GM19025 (cell line): ENCODE measurements around the gene PSMB11.

ENCODE experiments used
- ATAC-seq: cut with Tn5 transposase; IDR thresholded peaks from one replicate; pipeline ENCODE4 v1.9.1; 2021; ENCODE audit warnings: mild to moderate bottlenecking, low read depth, moderate library complexity; ENCODE audit not compliant: unreplicated experiment

PSMB11 gene

DNA sequence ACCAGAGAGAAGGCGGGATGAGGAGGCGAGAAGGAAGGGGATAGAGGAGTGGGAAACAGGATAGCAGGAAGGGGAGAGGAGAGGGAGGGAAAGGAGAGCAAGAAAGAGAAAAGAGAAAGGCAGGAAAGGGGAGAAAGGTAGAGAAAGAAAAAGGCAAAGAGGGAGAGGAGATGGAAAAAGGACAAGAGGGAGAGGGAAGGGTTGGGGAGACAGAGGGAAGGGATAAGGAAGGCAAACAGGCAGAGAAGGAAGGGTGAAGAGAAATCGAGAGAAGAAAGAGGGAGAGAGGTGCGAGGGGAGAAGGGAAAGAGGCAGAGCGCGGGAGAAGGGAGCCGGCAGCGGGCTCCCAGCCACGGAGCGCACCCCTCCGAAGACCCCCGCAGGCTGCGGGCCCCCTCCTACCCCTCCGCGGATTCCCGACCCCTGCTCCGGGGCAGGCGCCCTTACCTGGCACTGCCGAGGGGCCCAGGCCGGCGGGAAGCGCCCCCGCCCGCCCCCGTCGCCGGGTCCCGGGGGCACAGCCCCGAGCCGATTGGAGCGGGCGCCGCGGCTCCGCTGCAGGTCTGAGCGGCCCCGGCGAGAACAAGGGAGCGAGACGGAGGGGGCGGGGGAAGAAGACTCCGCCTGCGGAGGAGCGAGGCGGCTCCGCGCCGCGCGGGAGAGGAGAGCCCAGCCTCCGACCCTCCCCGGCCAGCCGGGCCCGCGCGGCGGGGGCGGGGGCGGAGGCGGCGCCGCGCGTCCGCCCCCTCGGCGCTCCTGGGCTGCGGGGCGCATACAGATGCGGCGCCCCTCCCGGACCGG lies 15.1 kb downstream of the PSMB11 start, which contains the start of gene CDH24:
Gene CDH24 (minus strand): TSS at position 565 of the 801 bp plus-strand sequence. CDS start 1,787 bp downstream, outside the sequence.
- peak; percentile 57 for ATAC-seq

DNA sequence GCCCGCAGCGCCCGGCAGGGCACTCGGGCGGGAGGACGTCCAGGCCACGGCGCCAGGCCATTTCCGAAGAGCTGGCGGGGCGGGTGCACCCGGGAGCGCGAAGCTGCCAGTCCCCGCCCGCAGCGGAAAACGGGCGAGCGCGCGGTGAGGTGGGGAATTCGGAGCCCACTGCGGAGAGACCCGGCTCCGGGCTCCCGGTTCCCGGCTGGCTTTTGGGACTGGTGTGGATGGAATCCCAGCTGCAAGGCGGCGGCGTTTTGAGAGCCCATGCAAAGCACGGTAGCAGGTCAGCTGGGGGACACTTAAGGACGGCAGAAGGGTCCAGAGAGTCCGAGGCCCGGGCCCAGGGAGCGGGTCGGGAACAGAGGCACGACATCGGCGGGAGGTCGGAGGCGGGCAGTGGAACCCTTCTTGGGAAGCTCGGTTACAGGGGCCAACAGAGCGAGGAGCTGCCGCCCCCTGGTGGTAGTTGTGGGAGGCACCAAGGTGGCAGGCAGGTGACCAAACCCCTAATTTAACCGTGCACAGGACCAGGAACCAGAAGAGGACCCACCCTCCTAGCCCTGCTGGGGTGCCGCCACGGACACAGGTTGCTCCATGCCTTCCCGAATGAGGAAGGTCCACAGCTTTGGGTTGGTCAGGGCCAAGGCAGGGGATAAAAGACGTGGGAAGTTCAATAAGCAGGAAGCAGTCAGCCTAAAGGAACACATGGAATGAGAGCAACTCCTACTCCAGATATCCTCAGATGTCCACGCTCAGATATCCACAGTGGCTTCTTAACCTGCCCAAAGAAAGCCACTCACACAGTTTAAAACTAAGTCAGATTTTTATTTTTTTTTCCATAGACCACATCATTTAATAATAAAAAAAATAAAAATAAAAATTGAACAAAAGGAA lies 16.0 kb downstream of the PSMB11 start:
- ATAC-seq: peak; percentile 45

DNA sequence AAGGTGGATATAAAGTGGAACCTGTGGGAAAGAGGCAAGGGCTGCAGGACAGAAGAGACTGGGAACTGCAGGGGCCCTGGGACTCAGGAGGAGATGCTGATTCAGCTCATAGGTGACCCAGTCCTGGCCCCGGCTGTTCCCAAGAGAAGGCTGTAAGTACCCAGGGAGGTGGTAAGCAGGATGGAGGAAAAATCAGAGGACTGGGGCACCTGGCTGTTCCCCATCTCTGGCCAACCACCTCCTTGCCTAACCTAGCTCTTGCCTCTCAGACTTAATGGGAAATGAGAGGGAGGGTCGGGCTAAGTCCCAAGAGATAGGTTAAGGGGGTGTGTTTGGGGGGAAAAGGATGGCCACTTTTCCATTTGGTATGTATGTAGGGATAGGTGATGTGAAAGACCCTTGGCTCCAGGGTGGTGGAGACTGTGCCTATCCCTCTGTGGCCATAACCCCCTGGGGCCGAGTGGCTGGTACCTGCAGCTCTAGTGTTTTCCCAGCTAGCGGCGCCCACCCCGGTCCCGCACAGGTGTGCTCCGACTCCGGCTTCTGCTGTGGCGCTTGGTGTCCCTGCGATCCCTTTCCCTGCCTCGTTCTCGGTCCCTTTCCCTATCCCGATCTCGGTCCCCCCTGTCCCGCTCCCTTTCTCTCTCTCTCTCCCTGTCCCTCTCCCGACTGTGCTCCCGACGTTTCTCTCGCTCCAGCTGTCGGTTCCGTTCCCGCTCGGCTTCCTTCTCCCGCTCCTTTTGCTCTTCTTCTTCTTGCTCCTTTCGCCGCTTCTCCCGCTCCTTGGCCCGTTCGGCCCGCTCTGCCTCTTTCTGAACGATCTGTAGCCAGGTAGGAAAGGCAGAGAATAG lies 16.9 kb downstream of the PSMB11 start:
- ATAC-seq: no peak

DNA sequence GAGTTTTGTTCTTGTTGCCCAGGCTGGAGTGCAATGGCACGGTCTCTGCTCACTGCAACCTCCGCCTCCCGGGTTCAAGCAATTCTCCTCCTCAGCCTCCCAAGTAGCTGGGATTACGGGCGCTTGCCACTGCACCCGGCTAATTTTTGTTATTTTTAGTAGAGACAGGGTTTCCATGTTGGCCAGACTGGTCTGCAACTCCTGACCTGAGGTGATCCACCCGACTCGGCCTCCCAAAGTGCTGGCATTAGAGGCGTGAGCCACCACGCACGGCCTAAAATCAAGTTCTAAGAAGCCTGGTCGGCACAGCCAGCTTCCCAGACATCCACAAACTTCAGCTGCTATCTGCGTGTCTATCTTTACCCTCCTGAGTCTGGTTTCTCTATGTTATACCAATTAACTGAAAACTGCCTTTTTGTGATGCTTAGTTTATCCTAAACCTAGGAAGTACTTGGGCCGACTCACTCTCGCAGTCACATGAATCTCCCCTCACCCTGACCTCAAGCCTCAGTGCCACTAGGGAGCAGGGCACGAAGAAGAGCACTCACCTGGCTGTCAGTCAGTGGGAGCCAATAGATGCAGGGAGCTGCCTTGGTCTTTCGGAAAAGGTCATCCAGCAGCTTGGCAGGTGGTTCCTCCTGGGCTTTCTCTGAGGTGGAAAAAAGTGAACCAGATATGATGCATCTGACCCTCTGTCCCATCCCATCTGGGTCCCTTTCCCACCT lies 18.7 kb downstream of the PSMB11 start:
- no peak for ATAC-seq

DNA sequence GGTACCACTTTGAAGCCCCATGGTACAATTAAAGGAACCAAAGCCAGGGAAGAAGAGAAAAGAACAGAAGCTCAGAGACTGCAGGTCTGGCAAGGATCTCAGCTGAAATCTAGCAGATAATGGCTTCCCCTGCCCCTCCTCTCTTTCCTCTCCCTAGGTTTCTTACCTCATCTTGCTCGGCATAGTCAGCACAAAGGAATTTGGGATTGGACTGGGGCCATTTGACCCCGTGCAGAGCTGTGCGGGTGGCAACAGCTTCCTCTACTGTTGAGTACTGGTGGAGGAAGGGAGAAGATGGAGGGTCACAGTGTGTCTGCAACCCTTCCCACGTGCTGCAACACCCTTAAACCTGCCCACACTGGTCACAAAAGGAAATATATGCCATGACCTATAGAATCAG lies 20.0 kb downstream of the PSMB11 start:
- no peak for ATAC-seq

DNA sequence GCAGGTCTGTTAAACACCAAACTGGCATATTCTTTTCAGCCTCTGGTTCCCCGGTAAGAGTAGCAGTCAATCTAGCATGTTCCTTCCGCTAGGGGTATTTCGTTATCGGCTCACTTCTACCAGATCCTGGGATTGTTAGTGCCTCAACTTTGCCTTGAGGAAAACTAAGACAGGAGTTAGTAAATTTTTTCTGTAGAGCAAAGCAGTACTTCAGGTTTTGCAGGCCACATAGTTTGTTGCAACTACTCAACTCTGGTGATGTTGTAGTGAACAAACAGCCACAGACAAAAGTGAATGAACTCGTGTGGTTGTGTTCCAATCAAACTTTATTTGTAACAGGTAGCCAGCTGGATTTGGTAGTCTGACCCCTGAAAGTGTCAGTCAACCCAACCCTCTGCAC lies 21.6 kb downstream of the PSMB11 start:
- no peak for ATAC-seq

DNA sequence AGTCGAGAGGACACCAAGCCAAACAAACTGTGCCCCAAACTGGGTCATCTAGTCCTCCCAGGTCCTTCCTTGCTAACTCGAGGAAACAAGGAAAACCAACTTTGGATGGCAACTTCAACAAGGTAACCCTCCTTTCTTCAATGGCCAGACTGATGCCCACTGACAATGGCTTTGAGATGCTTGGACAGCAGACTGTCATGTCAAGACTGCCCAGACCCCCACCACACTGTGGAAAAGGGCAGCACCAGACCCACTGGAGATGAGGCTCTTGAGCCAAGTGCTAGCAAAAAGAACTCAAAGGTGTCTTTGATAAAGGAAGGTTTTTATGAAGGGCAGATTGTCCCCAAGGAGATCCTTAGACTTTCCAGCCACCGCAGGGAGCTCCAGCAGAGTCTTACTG lies 24.4 kb downstream of the PSMB11 start:
- no peak for ATAC-seq

DNA sequence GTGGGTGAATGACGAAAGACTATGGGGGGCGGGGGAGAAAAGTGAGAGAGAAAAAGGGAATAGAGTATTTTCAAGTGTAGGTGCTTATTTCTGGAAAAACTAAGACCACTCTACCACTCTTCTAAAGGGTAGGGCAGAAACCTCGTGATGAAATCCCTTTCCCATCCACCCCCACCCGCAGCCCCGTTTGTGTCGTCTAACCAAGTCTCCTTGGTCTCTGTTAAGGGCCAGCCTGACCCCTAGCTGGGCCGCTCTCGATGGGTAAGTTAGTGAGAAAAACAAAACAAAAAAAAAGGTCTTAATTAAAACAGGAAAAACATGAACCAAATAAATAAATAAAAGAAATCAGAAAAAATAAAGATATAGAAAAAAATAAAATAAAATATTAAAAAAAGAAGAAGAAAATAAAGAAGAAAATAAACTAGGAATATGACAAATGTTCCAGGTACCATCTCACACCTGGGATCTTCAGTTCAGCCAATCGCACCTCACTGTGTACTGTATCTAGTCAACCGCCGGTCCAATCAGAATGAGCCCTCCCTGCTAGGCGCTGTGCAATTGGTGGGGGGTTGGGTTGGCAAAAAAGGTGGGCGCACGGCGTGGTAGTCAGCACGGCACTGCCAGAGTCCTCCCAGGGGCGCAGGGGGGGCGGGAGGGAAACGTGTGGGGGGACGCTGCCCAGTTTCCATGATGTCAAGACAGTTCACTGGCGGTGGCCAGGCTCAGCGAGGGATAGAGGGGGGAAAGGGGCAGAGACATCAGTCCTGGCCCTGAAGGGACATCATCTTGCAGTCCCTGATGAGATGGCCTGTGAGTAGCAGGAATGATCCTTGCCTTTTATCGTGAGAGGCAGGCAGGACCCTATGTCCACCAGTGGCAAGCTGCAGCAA lies 25.1 kb downstream of the PSMB11 start:
- ATAC-seq: no peak

DNA sequence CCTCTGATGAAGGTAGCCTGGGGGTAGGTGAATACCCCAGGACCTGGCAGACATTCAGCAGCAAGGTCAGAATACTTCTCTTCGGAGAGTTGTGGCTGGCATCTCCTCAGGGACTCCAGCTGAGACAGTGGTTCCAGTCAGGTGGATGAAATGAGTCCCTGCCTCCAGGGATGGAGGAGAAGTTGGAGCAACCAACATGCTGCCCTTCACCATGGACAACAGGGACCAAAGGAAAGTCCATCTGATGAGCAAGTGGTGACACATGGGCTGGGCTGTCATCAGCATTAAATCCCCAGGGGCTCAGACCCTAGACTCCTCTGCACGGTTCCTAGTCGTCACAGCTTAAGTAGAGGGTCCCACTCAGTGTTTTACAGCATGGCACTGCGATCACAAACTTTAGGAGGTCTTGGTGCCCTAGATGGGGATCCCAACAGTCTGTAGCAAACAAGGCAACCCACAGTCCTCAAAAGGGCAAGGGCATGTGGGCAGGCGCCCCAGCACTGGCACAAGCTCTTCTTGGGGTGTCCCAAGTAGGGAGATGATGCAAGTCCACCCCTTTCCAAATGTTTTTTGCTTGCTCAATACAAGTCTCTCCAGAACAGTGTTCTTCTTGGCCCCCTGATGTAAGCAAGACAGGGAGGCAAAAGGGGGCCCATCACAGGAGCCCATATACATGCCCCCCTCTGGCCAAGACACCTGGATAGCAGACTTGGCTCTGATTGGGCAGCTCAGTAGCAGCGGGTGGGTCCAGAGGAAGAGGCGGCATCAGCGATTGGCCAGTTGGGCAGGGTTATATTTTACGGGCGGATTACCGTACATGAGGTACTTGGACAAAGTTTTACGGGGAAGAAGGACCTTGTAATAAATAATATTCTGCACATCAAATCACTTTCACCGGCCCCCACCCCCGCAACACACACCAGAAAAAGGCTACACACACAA lies 26.1 kb downstream of the PSMB11 start:
- ATAC-seq: no peak

DNA sequence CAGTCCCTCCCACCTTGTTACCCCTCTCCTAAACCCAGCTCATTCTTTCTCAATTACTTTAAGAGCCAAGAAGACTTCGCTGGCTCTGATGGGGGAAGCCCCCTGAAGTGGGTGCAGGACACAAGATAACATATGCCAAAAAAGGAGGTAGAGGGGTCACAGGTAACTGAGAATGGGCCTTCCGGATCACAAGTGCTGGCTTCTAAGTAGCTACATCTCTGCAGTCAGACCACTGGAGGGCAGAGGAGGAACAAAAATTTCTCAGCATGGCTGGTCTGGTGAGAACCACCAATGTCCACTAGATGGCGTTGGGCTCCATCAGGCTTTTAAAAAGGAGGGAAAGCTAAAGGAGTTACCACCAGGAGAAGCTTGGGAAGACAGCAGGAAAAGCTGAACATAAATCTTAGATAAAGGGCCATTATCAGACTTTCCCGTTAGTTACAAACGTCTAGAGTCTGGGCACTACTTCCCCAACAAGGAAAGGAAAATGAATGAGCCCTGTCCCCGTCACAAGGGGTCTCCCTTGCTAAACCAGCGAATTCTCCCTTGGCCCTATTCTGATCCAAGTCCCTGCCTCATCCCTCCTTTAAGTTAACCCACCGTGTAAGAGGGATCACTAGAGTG lies 26.9 kb downstream of the PSMB11 start:
- no peak for ATAC-seq

DNA sequence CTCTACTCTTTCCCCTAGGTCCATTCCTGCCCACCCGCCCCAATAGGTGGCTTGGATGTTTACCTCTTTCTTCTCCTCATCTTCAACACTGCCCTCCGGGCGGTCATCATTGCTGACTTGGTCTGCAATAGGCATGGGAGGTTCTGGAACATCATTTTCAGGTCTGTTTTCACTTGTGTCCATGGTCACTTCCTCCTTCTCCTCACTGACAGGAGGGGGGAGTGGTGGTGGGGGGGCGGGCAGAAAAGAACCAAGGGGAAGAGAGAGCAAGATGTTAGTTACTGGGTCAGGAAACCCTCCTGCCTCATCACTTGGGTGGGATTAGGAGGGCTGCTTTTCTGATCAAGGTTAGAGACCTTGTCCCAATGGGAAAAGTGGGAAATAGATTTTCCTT lies 27.4 kb downstream of the PSMB11 start:
- no peak for ATAC-seq

DNA sequence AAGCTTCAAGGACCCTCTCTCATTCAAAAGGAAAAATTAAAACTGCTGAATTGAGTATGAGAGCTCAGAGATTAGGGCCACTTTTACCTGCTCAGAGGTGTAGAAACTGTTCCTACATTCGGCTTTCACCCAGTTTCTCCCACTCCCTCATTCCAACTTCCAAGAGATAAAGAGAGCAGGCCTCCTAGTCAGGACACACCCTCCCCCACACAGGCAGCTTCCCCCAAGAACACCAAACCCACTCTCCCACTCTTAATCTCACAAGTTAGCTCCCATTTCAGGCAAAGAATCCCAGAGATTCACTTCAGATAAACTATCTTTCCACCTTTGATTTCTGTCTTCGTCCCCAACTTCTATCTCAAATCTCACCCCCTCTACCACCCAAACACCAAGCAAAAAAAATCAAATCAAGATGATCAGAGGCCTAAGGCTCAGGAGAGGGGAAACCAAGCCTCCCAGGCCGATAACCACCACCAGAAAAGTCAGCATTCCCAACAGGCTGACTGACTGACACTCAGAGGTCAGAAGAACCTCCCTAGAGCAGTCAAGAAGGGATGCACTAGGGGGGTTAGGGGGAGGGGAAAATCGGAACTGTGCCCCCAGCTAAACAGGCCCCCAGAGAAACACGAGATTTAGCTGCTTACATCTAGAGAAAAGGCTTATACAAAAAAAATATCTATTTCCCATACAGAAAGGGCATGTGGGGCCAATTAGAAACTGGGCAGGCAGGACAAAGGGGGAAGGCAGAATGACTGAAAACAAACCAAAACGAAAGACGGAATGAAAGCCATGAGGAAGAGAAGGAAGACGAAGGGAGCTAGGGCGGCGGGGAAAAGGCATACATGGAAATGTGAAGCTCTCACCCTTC lies 28.5 kb downstream of the PSMB11 start:
- ATAC-seq: no peak

DNA sequence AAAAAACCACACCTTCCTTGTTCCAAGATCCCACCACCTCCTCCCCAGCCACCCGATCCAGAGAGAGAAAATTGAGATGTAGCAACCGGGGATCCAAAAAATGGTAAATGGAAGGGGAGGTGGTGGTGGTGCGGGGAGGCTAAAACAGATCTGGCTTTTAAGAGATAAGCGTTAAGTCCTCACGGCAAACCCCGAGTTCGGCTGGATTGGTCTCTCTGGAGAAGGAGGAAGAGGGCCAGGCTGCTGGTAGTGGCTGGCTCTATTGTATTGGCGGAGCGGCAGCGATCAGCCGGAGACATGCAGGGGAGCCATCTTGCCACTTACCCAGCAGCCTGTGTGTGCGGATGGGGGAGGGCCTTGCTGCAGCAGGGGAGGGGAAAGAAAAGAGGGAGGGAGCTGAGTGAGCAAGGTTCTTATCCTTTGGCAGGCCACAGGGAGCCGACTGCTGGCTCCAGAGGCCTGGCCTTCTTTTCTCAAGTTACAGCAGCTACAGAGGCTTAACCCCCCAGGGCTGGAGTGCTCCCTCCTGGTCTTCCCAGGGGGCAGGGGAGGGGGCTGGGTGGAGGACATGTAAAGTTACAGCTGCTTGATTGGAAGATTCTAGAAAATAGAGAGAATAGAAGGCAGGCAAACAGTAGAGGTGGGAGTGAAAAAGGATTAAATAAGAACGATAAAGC lies 29.4 kb downstream of the PSMB11 start:
- peak; percentile 91 for ATAC-seq

DNA sequence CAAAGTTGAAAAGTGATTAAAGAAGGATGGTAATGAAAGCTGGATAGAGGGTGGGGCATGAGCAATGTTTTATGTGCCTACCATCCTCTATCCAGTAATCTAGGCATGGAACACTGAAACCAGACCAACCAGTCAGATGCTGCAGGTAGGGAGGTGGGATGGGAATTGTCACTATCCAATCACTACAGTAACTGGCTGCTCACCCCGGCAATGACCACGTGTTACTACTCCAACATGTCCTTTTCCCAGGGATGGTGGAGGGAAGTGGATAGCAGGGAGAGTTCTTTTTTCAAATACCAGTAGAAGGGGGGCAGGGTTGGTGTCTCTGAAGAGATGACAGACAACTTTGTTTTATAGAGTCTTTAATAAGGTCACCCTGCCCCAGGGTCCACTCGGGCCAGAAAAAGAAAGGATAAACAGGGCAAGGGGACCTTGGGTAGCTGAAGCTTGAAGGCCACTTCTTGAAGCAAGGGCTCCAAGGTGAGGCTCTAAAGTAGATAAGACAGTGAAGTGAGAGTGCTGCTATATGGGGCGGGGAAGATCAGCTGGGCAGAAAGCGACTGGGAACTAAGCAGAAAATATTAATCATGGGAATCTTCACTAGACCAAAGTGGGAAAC lies 30.0 kb downstream of the PSMB11 start:
- no peak for ATAC-seq

DNA sequence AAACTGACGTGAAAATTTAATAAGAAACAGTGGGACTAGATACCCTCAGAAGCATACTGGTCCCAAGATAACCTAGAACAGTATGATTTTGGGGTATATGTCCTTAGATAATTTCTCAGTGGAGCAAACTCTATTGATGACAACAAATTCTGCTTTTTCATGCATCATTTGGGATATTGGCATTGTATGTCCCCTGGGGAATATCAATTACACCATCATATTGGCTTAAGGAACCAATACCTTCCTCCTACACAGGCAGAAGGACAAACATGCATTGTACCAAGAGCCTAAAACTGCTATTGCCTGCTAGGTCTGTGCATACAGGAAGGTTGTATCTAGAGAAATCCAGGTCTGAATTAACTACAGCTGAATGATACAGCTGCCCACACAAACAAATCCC lies 32.9 kb downstream of the PSMB11 start:
- ATAC-seq: no peak
